Fibroblast of upper back skin (primary cell): ENCODE measurements around the gene CP.
"Not testable (repeated sequence)": the region's sequence is repeated elsewhere in the genome, so short reads cannot be mapped to it uniquely, and the experiment has no call there.

Source experiments
- DNase-seq: peaks from one replicate; pipeline ENCODE4 v3.0.0-alpha.2; 2013

CP gene

GRCh38 chr3:149226776-149227175 is 5.1 kb upstream of the CP start:
- no peak for DNase-seq

- DNase-seq, result peak; percentile 73
Measured at GRCh38 chr3:149224736-149225594, 3.3 kb upstream of the CP start.

GRCh38 chr3:149223461-149223820 is 1.8 kb upstream of the CP start:
- no peak for DNase-seq

GRCh38 chr3:149219380-149220121 is 2.1 kb downstream of the CP start:
- not testable (repeated sequence) for DNase-seq

GRCh38 chr3:149217347-149217746 is 4.3 kb downstream of the CP start:
- DNase-seq, result no peak

- no peak for DNase-seq
Measured at GRCh38 chr3:149216193-149216869, 5.3 kb downstream of the CP start.

- DNase-seq, result no peak
Measured at GRCh38 chr3:149215515-149215914, 6.1 kb downstream of the CP start.

- DNase-seq, result no peak
Measured at GRCh38 chr3:149214702-149215101, 6.9 kb downstream of the CP start.

- no peak for DNase-seq
Measured at GRCh38 chr3:149212386-149212785, 9.2 kb downstream of the CP start.

GRCh38 chr3:149209431-149209830 is 12.2 kb downstream of the CP start:
- DNase-seq, result no peak

- no peak for DNase-seq
Measured at GRCh38 chr3:149207475-149207874, 14.2 kb downstream of the CP start.

- DNase-seq, result no peak
Measured at GRCh38 chr3:149204390-149204991, 17.1 kb downstream of the CP start.

GRCh38 chr3:149203758-149204157 is 17.9 kb downstream of the CP start:
- no peak for DNase-seq

GRCh38 chr3:149199474-149199873 is 22.2 kb downstream of the CP start:
- peak; percentile 57 for DNase-seq

- DNase-seq, result peak; percentile 73
Measured at GRCh38 chr3:149198611-149199010, 23.0 kb downstream of the CP start.

- DNase-seq, result no peak
Measured at GRCh38 chr3:149197669-149198068, 24.0 kb downstream of the CP start.

- DNase-seq, result not testable (repeated sequence)
Measured at GRCh38 chr3:149196805-149197592, 24.6 kb downstream of the CP start.

GRCh38 chr3:149195221-149195620 is 26.4 kb downstream of the CP start:
- DNase-seq, result no peak

- no peak for DNase-seq
Measured at GRCh38 chr3:149188494-149188893, 33.1 kb downstream of the CP start.

- no peak for DNase-seq
Measured at GRCh38 chr3:149186721-149187120, 34.9 kb downstream of the CP start.

- DNase-seq, result no peak
Measured at GRCh38 chr3:149186219-149186618, 35.4 kb downstream of the CP start.

GRCh38 chr3:149181182-149181581 is 40.4 kb downstream of the CP start:
- no peak for DNase-seq
